ENCODE data around the gene RABL3.
"Not testable (repeated sequence)": the region's sequence is repeated elsewhere in the genome, so short reads cannot be mapped to it uniquely, and the experiment has no call there.

RABL3 gene

GRCh38 chr3:120642368-120642948, 99.9 kb downstream of the RABL3 start:
- peak; percentile 84 for DNase-seq

DNA sequence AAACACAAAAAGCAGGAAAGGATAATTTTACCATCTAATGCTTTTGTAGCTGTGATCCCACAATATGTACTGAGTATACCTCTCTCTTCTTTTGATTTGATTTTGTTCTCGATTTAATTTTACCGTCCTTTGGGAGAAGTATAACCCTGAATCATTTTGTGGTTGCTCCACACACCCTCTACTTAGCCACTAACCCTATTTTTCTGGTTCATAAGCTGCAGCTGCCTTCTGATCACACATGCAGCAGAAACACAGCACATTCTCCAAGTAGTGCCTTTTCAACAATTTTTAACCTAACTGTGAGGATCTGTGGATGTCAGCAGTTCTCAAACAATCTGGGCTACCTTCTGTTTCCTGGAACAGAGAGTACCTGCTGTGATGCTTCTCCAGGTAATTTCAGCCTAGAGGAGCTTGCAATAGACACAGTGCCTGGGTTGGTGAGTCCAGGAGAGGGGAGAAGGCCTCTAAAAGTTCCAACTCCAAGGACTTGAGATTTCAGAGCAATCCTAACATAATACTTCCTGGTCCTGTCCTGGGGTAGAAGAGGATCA, 100.5 kb downstream of the RABL3 start:
- no peak for DNase-seq

- DNase-seq, result no peak
These were observed 102.1 kb downstream of the RABL3 start for GRCh38 chr3:120640231-120640630.

GRCh38 chr3:120638820-120639219, 103.5 kb downstream of the RABL3 start:
- DNase-seq, result not testable (repeated sequence)

DNA sequence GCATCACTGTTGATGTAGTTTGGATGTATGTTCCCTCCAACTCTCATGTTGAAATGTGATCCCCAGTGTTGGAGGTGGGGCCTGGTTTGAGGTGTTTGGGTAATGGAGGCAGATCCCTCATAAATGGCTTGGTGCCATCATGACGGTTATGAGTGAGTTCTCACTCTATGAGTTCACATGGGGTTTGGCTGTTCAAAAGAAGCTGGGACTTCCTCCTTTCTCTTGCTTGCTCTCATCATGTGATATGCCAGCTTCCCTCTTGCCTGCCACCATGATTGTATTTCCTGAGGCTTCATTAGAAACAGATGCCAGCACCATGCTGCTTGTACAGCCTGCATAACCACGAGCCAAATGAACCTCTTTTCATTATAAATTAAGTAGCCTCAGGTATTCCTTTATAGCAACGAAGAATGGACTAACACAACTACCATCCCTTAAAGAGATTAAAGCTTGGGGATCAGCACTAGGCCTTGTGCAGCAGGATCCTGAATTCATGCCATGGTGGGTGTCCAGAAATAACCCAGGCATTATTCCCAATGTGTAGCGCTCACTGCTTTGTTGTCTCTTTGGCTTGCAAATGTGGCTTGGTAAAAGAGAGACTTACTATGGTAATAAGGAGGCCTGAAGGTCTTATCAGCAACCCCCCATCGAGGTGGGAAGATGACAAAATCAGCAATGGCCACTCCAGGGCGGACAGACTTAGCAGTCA, 104.3 kb downstream of the RABL3 start:
- DNase-seq, result peak; percentile 32

- DNase-seq, result no peak
These were observed 105.4 kb downstream of the RABL3 start for GRCh38 chr3:120636795-120637401.

Data from MV-4-11 (cell line).